HG03342 (cell line): ENCODE measurements around the gene CUEDC2.

ENCODE experiments used
- ATAC-seq: cut with Tn5 transposase; IDR thresholded peaks from one replicate; pipeline ENCODE4 v1.9.1; 2021; ENCODE audit warnings: mild to moderate bottlenecking, moderate library complexity; ENCODE audit not compliant: unreplicated experiment

Gene CUEDC2

GRCh38 chr10:102432162-102432950 is at the start of gene CUEDC2:
Gene CUEDC2, minus strand, starts transcription at chr10:102432574. Its CDS starts 7,386 bp downstream, at chr10:102425188.
- ATAC-seq = peak; percentile 82

GRCh38 chr10:102480396-102480795 is 48.0 kb upstream of the CUEDC2 start:
- no peak for ATAC-seq

DNA sequence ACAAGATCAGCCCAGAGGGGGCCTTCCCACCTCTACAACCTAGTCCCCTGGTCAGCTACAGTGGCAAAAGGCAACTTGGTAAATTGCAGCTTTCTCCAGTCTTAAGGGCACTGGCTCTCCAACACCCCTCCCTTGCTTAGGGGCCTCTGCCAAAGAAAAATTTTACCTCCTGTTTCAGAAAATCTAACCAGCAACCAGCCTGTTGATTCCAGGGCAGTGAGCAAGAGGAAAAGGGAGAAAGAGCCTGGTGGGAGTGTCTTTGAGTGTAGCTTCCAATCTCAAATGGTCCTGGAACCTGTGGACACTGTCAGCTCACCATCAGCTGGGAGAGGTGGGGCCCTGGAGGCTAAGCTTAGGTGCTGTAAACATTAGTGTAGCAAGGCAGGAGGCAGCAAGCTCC is 47.3 kb upstream of the CUEDC2 start:
- ATAC-seq = no peak

DNA sequence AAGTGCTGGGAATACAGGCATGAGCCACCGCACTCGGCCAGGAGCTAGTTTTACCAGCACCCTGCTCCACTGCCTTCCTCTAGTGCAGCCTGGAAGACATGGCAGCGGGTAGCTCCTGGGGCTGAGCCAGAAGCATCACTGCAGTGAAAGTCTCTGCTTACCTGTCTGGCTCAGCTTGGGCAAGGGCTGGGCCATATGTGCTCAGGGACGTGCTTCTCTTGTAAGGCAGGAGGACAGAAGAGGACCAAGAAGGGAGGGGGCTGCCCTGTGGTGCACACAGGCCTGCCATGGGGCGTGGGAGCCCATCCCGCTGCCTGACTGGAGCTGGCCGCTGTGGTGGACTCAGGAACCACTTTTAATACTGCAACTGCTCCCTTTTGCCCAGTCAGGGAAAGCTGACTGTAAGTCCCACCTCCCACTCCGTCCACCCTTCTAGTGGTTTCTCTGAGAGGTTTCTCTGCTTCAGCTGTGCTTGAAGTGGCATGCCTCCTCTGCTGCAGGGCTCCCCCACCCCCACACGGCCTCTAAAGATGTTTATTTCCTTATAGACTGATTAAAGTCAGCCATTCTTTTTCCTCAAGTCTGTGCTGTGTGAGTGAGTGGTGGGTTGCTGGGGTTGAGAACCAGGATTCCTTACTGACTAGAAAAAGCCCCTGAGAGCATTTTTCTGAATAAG is 44.2 kb upstream of the CUEDC2 start:
- no peak for ATAC-seq

GRCh38 chr10:102475451-102476040 is 43.2 kb upstream of the CUEDC2 start:
- ATAC-seq = no peak

- ATAC-seq = no peak
These were observed 41.3 kb upstream of the CUEDC2 start for GRCh38 chr10:102473445-102474331.

DNA sequence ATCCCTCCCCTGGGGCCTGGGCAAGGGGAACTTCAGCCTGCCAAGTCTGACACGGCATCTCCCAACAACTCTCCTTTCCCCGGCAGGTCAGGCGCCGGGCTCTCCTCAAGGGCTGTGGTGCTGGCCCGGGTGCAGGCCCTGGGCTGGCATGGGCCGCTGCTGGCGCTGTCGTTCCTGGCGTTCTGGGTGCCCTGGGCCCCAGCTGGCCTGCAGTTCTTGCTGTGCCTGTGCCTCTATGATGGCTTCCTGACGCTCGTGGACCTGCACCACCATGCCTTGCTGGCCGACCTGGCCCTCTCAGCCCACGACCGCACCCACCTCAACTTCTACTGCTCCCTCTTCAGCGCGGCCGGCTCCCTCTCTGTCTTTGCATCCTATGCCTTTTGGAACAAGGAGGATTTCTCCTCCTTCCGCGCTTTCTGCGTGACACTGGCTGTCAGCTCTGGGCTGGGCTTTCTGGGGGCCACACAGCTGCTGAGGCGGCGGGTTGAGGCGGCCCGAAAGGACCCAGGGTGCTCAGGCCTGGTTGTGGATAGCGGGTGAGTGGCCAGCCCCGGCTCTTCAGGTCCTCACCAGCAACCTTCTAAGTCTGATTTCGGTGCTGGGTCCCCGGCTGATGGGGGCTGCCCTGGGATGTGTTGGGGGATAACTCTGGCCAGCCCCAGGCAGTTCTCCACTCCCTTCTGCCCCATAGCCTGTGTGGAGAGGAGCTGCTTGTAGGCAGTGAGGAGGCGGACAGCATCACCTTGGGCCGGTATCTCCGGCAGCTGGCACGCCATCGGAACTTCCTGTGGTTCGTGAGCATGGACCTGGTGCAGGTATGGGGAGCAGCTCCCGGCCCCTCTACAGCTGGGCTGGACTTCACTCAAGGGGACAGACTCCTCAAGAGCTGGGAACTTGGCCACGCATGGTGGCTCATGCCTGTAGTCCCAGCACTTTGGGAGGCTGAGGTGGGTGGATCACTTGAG is 38.5 kb upstream of the CUEDC2 start:
- ATAC-seq = no peak

GRCh38 chr10:102468683-102469082 is 36.3 kb upstream of the CUEDC2 start:
- ATAC-seq = no peak

GRCh38 chr10:102467971-102468438 is 35.6 kb upstream of the CUEDC2 start:
- ATAC-seq = no peak

DNA sequence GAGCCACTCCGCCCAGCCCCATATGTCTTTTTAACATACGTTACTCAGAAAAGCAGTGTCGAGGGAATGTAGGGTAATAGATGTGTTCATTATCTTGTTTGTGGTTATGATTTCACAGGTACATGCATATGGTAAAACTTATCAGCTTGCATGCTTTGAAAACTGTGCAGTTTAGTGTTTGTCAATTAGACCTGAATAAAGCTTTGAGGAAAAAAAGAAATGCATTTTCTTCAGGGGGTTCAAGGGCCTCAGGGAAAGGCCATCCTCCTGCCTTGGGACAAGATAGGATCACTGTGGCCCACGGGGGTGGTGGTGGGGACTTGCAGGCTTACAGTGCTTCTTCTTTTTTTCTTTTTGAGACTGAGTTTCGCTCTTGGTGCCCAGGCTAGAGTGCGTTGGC is 34.9 kb upstream of the CUEDC2 start:
- ATAC-seq = no peak

- ATAC-seq = no peak
These were observed 33.1 kb upstream of the CUEDC2 start for GRCh38 chr10:102465466-102465865.

- ATAC-seq = no peak
These were observed 31.6 kb upstream of the CUEDC2 start for GRCh38 chr10:102463983-102464382.

- no peak for ATAC-seq
These were observed 30.2 kb upstream of the CUEDC2 start for GRCh38 chr10:102462512-102463054.

DNA sequence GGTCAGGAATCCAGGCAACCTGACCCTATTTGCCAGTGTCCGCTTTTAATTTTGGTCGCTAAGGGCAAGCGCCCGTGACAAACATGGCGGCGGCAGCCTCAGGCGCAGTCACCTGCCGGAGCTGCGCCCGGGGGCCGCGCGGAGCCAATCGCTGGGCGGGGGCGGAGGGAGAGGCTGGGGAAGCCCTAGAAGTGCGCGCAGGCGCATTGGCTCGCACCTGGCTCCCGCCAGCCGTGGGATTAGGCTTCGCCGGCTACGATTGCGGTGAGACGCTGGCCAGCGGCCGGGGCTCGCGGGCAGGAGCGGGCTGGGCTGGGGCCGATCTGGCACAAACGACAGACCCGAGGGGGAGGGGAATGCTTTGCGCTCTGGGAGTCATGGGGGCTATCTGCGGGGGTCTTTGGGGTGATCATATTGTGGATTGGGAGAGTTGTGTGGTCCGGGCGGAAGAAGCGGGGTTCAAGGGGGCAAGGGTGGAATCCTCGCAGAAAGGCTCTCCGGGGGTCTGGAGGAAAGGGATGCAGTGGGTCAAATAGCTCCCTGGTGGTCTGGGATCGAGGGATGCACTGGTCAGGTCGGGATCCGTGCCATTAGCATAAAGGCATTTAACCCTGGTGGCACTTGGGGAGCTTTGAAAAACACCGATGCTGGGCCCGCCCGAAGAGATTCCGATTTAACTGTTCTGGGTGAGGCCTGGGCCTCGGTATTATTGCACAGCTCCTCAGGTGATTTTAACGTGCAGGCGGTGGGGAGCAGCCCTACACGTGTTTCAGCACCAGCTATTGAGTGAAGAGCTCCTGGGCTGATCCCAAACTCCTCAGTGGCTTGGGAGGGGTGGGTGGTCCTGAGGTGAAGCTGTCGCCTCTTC is 29.0 kb upstream of the CUEDC2 start:
- peak; percentile 90 for ATAC-seq

- peak; percentile 35 for ATAC-seq
These were observed 28.4 kb upstream of the CUEDC2 start for GRCh38 chr10:102460836-102461186.

DNA sequence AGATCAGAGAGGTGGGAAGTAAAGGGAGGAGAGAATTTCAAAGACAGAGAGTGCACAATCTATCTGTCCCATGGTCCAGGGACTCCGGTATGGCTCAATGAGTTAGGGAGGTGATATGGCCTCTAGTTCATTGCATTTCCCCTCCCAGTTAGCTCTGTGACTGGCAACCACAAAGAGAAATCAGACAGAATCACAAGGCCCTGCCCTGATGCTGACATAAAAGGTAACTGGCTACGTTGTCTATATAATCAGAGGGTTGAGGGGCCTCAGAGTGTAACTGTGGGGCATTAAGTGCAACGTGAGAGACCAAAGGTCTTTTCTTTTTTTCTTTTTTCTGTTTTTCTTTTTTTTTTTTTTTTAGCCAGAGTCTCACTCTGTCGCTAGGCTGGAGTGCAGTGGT is 26.3 kb upstream of the CUEDC2 start:
- no peak for ATAC-seq

GRCh38 chr10:102457591-102458150 is 25.3 kb upstream of the CUEDC2 start:
- ATAC-seq = no peak

- ATAC-seq = no peak
These were observed 23.6 kb upstream of the CUEDC2 start for GRCh38 chr10:102455893-102456471.
